GM10266 (cell line): Measurements from ENCODE around the gene HCAR1.
"Not testable (repeated sequence)": the region's sequence is repeated elsewhere in the genome, so short reads cannot be mapped to it uniquely, and the experiment has no call there.

ENCODE experiments used
- DNase-seq: peaks from one replicate; pipeline ENCODE4 v3.0.0; 2012; ENCODE audit errors: extremely low spot score
- TF ChIP-seq, protein P1 (sequence below): IDR thresholded peaks from 2 replicates; pipeline ENCODE4 v1.5.1; 2012; ENCODE audit warnings: mild to moderate bottlenecking, low read depth; ENCODE audit not compliant: control insufficient read depth, insufficient read depth; ENCODE audit errors: missing control alignments

The HCAR1 gene

DNA sequence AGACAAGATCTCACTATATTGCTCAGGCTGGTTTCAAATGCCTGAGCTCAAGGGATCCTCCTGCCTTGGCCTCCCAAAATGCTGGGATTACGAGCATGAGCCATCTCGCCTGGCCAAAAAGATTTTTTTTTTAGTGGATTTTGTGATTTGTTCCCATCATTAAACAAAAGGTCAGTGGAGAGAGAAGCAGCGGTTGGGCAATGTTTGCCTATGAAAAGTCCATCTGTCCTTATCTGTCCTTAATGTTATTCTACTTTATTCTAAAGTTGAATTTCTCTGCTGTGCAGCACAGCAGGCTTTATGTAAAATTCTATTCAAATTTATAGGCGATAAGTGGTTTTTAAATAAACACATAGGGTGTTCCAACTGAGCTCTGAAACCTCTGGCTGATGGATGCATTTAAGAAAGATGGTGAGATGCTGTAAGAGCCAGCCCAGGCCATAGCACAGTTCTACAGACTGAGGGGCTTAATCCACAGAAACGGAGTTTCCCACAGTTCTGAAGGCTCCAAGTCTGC is 46.3 kb downstream of the HCAR1 start:
- DNase-seq: no peak
- TF ChIP-seq, protein P1, sequence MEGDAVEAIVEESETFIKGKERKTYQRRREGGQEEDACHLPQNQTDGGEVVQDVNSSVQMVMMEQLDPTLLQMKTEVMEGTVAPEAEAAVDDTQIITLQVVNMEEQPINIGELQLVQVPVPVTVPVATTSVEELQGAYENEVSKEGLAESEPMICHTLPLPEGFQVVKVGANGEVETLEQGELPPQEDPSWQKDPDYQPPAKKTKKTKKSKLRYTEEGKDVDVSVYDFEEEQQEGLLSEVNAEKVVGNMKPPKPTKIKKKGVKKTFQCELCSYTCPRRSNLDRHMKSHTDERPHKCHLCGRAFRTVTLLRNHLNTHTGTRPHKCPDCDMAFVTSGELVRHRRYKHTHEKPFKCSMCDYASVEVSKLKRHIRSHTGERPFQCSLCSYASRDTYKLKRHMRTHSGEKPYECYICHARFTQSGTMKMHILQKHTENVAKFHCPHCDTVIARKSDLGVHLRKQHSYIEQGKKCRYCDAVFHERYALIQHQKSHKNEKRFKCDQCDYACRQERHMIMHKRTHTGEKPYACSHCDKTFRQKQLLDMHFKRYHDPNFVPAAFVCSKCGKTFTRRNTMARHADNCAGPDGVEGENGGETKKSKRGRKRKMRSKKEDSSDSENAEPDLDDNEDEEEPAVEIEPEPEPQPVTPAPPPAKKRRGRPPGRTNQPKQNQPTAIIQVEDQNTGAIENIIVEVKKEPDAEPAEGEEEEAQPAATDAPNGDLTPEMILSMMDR: no peak

DNA sequence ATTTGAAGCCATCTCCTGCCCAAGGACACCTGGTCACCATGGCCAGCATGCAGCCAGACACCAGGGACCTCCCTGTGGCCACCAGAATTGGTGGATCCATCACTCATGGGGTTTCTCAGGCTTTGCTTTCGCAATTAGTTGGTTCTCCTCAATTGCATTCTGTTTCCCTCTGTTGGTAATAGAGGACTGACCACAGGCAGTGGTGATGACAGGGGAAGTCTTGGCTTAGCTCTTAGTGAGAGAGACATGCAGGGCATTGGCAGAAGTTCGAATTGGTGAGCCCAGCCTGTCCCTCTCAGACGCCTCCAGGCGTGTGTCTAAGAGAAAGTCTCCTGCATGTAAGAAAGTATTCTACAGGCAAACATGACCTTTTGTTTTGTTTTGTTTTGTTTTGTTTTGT is 48.8 kb downstream of the HCAR1 start:
- TF ChIP-seq, protein P1: no peak
- no peak for DNase-seq

DNA sequence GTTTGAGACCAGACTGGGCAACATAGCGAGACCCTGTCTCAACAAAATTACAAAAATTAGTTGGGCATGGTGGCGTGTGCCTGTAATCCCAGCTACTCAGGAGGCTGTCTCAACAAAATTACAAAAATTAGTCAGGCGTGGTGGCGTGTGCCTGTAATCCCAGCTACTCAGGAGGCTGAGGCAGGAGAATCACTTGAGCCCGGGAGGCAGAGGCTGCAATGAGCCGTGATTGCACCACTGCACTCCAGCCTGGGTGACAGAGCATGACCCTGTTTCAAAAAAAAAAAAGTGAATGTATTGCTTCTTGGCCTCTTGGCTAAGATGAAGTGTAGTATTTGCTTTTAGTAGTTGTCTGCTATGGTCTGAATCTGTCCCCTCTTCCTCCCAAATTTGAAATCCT is 49.7 kb downstream of the HCAR1 start:
- not testable (repeated sequence) for DNase-seq

DNA sequence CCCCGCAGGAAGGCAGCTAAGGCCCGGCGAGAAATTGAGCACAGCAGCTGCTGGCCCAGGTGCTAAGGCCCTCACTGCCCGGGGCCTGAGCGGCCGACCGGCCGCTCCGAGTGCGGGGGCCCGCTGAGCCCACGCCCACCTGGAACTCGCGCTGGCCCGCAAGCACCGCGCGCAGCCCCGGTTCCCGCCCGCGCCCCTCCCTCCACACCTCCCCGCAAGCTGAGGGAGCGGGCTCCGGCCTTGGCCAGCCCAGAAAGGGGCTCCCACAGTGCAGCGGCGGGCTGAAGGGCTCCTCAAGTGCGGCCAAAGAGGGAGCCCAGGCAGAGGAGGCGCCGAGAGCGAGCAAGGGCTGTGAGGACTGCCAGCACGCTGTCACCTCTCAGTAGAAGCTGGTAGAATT is 53.9 kb downstream of the HCAR1 start:
- DNase-seq: not testable (repeated sequence)
